Duodenal mucosa (tissue), 2 donors: ENCODE measurements around the gene TNS1.

ENCODE experiments used
- H3K27ac ChIP-seq: one replicate; pipeline ENCODE4 v1.7.0; 2013; ENCODE audit warnings: low read depth, low read length
- H3K27me3 ChIP-seq, 2 donors: one replicate each; pipeline ENCODE4 v1.7.0; 2013; ENCODE audit warnings: low read length in 2 of 2, control low read depth in 1 of 2; ENCODE audit not compliant: insufficient read depth in 2 of 2, control insufficient read depth in 1 of 2
- H3K36me3 ChIP-seq, 2 donors: one replicate each; pipeline ENCODE4 v1.7.0; 2013; ENCODE audit warnings: low read length in 2 of 2, control low read depth in 1 of 2; ENCODE audit not compliant: insufficient read depth in 2 of 2, control insufficient read depth in 1 of 2
- H3K4me1 ChIP-seq, 2 donors: one replicate each; pipeline ENCODE4 v1.7.0; 2013; ENCODE audit warnings: low read length in 2 of 2, control low read depth in 1 of 2; ENCODE audit not compliant: insufficient read depth in 2 of 2, control insufficient read depth in 1 of 2
- H3K4me3 ChIP-seq, 2 donors: one replicate each; pipeline ENCODE4 v1.7.0; 2013; ENCODE audit warnings: low read length in 2 of 2, low read depth in 1 of 2
- H3K9ac ChIP-seq, 2 donors: one replicate each; pipeline ENCODE4 v1.7.0; 2013; ENCODE audit warnings: low read length in 2 of 2, low read depth in 1 of 2
- H3K9me3 ChIP-seq, 2 donors: one replicate each; pipeline ENCODE4 v1.7.0; 2013; ENCODE audit warnings: low read length in 2 of 2, control low read depth in 1 of 2; ENCODE audit not compliant: control insufficient read depth in 1 of 2

Gene TNS1

DNA sequence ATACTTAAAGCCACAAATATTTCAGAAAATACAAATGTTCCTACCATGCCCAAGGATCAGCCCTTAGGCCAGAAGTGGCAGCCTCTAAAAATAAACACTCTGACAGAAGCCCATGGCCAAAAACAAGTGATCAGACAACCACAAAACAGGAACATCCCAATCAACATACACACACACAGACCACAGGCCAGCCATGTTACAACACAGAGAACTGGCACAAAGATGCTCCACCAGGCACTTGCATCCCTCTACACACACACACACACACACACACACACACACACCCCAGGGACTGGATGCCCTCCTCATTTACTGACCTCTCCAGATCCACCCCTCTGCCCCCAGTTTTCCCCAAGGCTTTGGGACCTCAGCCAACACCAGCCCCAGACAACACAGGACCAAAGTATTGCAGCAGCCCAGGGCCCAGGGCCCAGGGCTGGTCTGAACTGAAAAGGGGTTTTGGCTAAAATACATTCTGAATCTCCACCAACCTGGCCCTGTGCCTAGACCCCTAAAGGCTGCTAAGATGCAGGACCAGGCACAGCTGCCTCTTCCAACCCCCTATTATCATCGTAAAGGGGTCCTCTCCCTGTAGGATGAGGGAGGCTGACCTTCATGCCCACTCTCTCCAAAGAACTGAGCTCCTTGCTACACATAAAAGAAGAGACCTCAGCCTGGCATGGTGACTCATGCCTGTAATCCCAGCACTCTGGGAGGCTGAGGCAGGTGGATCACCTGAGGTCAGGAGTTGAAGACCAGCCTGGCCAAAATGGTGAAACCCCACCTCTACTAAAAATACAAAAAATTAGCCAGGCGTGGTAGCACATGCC is 151.4 kb downstream of the TNS1 start:
- H3K9me3 ChIP-seq, result no peaks in the 10 kb centered on the region
- H3K27me3 ChIP-seq, result no peaks in the 10 kb centered on the region
- no peak overlapping the region for H3K9ac ChIP-seq
- peaks cover 0 to 16% of the 10 kb centered on the region in 2 donors for H3K36me3 ChIP-seq
- H3K4me1 ChIP-seq, result peaks cover 0 to 13% of the 10 kb centered on the region in 2 donors
- H3K4me3 ChIP-seq, result no peak overlapping the region
- no peak overlapping the region for H3K27ac ChIP-seq

DNA sequence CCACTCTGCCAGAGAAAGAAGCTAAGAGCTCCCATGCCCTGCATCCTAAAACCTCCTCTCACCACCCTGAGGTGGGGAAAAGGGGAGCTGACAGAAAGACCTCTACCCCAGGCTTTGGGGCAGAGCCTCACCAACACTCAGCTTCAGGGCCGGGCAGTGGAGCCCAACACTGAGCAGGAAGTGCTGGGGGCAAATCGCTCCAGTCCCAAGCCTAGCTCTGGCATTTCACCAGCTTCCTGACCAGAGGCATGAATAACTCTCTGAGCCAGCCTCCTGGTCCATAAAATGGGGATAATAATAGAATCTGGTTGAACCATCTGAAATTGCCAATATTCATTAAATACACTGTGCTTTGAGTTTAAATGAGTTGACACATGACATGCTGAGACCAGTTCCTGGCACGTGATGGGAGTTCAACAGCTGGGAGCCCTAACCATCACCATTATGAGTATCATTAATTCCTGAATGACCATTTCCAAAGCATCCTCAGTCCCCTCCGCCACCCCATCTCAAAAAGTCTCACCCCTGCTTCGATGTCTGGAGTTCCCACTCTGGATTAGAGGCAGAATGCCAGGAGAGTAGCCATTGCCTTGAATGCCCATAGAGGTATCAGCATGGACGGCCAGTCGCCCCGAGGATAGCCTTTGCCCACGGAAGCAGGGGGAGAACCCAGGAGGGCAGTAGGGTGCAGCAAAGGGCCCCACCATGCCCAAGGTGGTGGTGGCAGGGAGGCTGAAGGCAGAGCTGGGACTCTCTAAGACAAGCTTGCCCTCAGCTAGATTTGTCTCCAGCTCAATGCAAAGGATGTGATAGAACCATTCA is 153.4 kb downstream of the TNS1 start:
- Histone ChIP-seq H3K9me3 (peaks cover 7 to 12% of the 10 kb centered on the region in 2 donors), H3K27ac (no peak overlapping the region), H3K27me3 (no peaks in the 10 kb centered on the region), H3K9ac (no peak overlapping the region), H3K36me3 (peaks cover 0 to 12% of the 10 kb centered on the region in 2 donors), H3K4me3 (no peak overlapping the region), H3K4me1 (peaks cover 0 to 13% of the 10 kb centered on the region in 2 donors)

DNA sequence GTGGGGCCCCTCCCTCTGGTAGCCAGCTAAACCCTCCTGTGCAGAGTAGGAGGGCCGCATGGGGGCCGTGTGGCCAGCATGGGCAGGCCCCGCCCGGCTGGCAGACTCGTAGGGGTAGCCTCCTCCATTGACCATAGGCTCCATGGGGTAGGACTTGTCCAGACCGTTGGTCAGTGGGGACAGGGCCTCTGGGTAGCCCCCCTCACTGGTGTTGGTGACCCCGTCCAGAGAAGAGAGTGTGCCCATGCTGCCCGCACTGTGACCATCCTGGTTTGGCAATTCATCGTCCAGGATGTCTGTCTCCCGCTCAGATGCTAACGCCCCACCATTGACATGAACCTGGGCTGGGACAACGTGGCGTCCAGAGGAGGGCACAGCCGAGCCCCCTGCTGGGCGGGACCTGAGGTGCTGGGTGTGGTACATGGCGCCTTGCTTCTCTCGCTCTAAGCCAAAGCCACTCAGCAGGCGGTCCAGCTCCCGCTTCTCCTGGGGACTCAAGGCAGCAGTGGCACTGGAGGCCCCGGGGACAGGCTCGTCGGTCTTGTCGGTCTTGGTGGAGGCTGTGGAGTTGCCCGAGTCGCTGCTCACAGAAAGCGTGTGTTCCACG is 154.3 kb downstream of the TNS1 start:
- peaks cover 0 to 14% of the 10 kb centered on the region in 2 donors for H3K36me3 ChIP-seq
- H3K27me3 ChIP-seq, result no peaks in the 10 kb centered on the region
- peaks cover 4 to 13% of the 10 kb centered on the region in 2 donors for H3K4me1 ChIP-seq
- H3K9me3 ChIP-seq, result peaks cover 9 to 12% of the 10 kb centered on the region in 2 donors
- H3K27ac ChIP-seq, result no peak overlapping the region
- no peak overlapping the region for H3K9ac ChIP-seq
- H3K4me3 ChIP-seq, result no peak overlapping the region

DNA sequence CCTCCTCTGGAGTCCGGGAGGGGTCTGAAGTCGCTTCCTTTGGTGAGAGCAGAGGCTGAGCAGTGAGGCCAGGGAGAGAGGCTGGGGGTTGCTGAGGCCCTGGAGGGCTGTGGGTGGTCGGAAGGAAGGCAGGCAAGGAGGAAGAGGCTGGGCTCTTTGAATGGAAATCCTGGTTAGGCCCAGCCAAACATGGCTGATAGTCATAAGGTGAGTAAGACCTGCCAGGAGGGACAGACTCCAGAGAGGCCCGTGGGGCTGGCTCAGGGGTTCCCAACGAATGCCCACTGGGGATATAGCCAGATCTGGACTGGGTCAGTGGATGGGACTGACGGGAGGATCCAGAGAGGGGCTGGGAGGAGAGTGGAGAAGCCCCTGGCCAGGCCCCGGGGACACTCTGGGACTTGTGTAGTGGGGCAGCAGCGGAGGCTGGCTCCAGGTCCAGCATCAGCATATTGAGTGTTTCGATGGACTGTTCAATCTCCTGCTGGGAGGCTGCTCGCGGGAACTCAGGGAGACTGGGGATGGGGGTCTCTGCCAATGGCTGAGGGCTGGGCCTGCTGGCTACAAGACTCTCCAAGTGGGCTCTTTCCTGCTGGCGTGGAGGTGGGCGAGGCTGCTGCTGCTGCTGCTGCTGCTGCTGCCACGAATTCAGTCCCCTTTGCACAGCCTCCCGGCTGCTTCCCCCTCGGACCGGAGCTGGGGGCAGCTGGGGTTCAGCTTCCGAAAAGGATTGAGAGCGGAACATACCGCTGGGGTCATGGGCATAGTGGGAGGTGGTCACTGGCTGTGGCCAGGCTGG is 155.0 kb downstream of the TNS1 start:
- peaks cover 0 to 16% of the 10 kb centered on the region in 2 donors for H3K36me3 ChIP-seq
- H3K4me3 ChIP-seq, result no peak overlapping the region
- H3K27ac ChIP-seq, result no peak overlapping the region
- H3K9me3 ChIP-seq, result peaks cover 9 to 12% of the 10 kb centered on the region in 2 donors
- no peak overlapping the region for H3K9ac ChIP-seq
- no peaks in the 10 kb centered on the region for H3K27me3 ChIP-seq
- peaks cover 5 to 13% of the 10 kb centered on the region in 2 donors for H3K4me1 ChIP-seq

DNA sequence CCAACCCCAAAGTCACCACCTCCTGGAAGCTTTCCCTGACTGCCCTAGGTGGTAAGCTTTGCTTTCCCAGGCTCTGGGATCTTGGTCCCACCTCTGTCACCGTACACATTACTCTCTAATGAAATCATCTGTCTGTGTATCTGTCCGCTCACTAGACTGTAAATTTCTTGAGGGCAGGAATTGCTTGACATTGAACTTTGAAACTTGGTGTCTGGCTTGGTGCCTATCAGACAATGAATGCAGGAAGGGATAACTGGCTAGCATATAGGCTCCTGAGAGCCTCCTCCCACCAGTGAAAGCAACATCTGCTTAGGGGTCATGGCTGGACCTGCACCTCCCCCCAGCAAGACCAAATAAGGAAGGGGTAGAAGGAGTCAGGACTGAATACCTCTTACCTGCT is 155.7 kb downstream of the TNS1 start:
- Histone ChIP-seq H3K27ac (no peak overlapping the region), H3K36me3 (peaks cover 0 to 16% of the 10 kb centered on the region in 2 donors), H3K9ac (no peak overlapping the region), H3K9me3 (peaks cover 9 to 12% of the 10 kb centered on the region in 2 donors), H3K4me3 (no peak overlapping the region), H3K4me1 (peaks cover 5 to 13% of the 10 kb centered on the region in 2 donors), H3K27me3 (no peaks in the 10 kb centered on the region)

DNA sequence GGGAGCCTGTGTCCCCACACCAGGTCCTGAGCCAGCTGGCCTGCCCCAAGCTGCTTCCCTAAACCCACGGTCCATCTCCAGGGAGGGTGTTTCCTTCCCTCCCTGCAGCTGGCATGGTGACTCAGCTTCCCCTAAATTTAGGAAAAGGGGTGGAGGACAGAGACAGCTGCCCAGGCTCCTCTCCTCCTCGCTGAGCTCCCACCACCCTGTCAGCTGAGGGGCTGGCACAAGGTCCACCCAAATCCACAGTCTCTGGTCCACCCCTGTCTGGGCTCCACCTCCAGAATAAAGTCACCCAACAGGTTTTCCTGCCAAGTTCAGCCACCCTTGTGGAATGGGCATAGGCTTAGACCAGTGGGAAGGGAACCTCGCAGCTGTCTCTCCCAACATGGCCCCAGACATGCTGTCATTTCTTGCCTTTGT is 156.5 kb downstream of the TNS1 start:
- H3K9ac ChIP-seq, result no peak overlapping the region
- peaks cover 5 to 10% of the 10 kb centered on the region in 2 donors for H3K4me1 ChIP-seq
- H3K36me3 ChIP-seq, result peaks cover 0 to 16% of the 10 kb centered on the region in 2 donors
- no peaks in the 10 kb centered on the region for H3K27me3 ChIP-seq
- H3K27ac ChIP-seq, result no peak overlapping the region
- peaks cover 9 to 12% of the 10 kb centered on the region in 2 donors for H3K9me3 ChIP-seq
- no peak overlapping the region for H3K4me3 ChIP-seq

DNA sequence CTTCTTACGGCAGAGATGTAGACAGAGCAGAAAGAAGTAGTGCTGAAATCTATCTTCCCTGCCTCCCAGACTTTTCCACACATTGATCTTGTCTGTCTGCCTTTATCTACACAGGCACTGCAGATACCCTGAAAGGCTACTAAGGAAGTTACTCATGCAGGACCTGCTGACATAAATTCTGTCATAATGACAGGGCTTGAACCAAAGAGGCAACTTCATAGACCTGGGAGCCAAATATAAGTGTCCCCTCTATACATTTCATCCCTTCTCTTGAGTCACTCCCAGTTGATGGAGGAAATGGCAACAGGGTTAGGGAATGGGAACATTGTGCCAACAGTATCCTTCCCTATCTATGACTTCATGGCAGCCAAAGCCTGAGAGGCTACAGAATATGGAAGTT is 157.5 kb downstream of the TNS1 start:
- H3K4me3 ChIP-seq, result no peak overlapping the region
- no peak overlapping the region for H3K27ac ChIP-seq
- H3K36me3 ChIP-seq, result peaks cover 0 to 16% of the 10 kb centered on the region in 2 donors
- no peak overlapping the region for H3K9ac ChIP-seq
- peaks cover 0 to 5% of the 10 kb centered on the region in 2 donors for H3K4me1 ChIP-seq
- no peaks in the 10 kb centered on the region for H3K27me3 ChIP-seq
- peaks cover 9 to 12% of the 10 kb centered on the region in 2 donors for H3K9me3 ChIP-seq

DNA sequence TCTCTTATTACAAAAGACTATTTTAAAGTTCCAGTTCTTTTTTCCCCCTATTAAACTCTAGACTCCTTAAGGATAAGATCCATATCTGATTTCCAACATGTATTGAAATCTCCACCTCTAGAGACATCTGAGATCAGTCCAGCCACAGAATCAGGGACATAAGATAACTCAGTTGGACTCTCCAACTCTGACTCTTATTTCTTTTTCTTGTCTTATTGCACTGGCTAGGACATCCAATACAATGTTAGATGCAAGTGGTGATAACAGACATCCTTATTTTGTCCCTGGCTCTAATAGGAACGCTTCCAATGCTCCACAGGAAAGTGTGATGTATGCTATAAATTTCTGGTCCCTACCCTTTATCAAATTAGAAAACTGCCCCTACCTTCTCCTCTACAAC is 158.1 kb downstream of the TNS1 start:
- peaks cover 0 to 5% of the 10 kb centered on the region in 2 donors for H3K4me1 ChIP-seq
- no peak overlapping the region for H3K27ac ChIP-seq
- H3K9ac ChIP-seq, result no peak overlapping the region
- peaks cover 9 to 12% of the 10 kb centered on the region in 2 donors for H3K9me3 ChIP-seq
- H3K27me3 ChIP-seq, result no peaks in the 10 kb centered on the region
- H3K36me3 ChIP-seq, result peaks cover 0 to 16% of the 10 kb centered on the region in 2 donors
- no peak overlapping the region for H3K4me3 ChIP-seq

DNA sequence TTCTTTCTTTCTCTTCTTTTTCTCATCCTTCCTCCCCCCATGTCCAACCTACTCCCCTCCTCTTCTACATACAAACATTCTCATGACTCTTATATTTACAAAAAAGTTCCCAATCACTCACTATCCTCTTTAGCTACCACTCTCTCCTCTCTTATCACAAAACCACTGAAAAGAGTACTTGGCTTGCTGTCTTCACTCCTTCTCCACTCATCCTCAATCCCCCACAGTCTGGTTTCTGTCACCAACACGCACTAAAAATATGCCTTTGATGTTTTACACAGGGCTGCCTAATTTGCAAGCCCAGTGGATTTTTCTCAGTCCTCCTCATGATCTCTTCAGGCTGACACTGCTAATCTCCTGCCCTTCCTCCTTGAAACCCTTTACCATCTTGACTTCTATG is 159.5 kb downstream of the TNS1 start:
- no peak overlapping the region for H3K9ac ChIP-seq
- H3K36me3 ChIP-seq, result peaks cover 0 to 9% of the 10 kb centered on the region in 2 donors
- H3K27ac ChIP-seq, result no peak overlapping the region
- H3K4me1 ChIP-seq, result peaks cover 0 to 5% of the 10 kb centered on the region in 2 donors
- H3K4me3 ChIP-seq, result no peak overlapping the region
- H3K9me3 ChIP-seq, result peaks cover 9 to 12% of the 10 kb centered on the region in 2 donors
- H3K27me3 ChIP-seq, result no peaks in the 10 kb centered on the region
